ENCODE data around the gene CBFA2T2. TPM values are rescaled to one million over a fixed set of nuclear protein-coding genes. Genes with fewer than 3 reads are reported as not detected.

CBFA2T2 gene
- total and polyA plus RNA-seq, 2 donors (not counting 3 experiments of a cell fraction or from before 2014, with no cell fraction given): 10.7 to 12.1 TPM

DNA sequence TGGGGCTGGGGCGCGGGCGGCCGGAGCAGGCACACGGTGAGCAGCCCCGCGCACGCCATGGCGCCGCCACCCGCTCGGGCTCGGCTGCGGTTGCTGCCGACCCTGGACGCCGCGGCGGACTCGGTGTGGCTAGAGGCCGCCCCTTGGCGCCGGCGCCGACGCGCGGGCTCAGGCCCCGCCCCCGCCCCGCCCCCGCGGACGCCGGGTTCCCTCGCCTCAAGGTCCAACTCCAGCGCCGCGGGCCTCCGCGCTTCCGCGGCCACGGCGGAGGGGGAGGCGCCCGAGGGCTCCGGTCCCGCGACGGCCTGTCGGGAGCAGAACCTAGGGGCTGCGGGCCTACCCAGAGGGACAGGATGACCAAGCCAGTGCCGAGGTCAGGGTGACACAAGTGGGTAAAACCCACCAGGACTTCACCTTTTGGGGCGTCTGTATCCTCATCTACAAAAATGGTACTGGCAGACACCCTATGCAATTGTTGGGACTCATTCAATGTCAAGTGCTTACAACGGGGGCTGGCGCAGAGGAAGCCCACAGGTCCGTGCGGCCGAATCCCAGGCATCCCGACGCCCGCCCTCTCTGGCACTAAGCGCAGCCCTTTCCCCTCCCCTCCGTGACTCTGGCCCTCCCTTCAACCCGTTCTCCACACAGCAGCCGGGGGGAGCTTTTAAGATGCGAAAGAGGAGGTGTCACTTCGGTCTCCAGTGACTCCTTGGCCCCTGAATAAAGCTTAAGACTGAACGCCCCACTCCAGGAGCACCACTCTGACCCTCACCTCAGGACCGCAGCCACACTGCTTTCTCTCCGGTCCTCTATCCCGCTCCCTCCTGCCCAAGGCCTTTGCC is 184.6 kb downstream of the CBFA2T2 start, which contains the start of gene NECAB3:
TSS of gene NECAB3 (minus strand) at position 135 of the 842 bp plus-strand sequence. CDS start at position 59, 76 bp downstream.
- Histone ChIP-seq H4K20me1 (replicated peaks; ENCODE audit: control insufficient read depth, extremely low read depth, insufficient read depth, low read length) (no peaks in the 10 kb centered on the region), H3K4me2 (ENCODE audit: insufficient read depth, low read length) (peak within 1 kb of the TSS; percentile 54), H3K79me2 (ENCODE audit: control insufficient read depth, insufficient read depth, low read length) (no peaks in the 10 kb centered on the region), H3K9me1 (replicated peaks; ENCODE audit: control insufficient read depth, extremely low read depth, insufficient read depth, low read length) (no peaks in the 10 kb centered on the region), H3K36me3 (ENCODE audit: control insufficient read depth in 2 of 2, extremely low read depth in 1 of 2, insufficient read depth in 2 of 2, low read length in 2 of 2) (no peaks in the 10 kb centered on the region), H3K4me3 (replicated peaks in 1 of 3; ENCODE audit: insufficient read depth in 1 of 3, low read depth in 1 of 3, low read length in 3 of 3) (peak within 1 kb of the TSS; percentile 47 to 56 (median 47)), H3K9me3 (replicated peaks; ENCODE audit: control insufficient read depth, insufficient read depth, low read length) (no peaks in the 10 kb centered on the region), H3K9ac (replicated peaks; ENCODE audit: extremely low read depth, insufficient read depth, low read length) (peak within 1 kb of the TSS; percentile 63), H3K27ac (ENCODE audit: insufficient read depth, low read depth, low read length) (peak within 1 kb of the TSS; percentile 30), H3K4me1 (ENCODE audit: control insufficient read depth, extremely low read depth, insufficient read depth, low read length) (peaks cover 15% of the 10 kb centered on the region), H3K27me3 (ENCODE audit: control insufficient read depth in 2 of 2, insufficient read depth in 2 of 2, low read length in 2 of 2) (no peaks in the 10 kb centered on the region), H2AFZ (ENCODE audit: low read depth, low read length) (peak within 1 kb of the TSS; percentile 74)
- CTCF ChIA-PET: no interaction called here
- POLR2A ChIA-PET: no interaction called here
- intact Hi-C loops (cut with micrococcal nuclease) (loop anchor here (1.0 kb wide), 2 partner anchors 10 to 57 kb away; partner anchors contain the start of gene ZNF341), dilution Hi-C loops (cut with MboI; ENCODE audit: extremely low pct_ligation_motif_present, low sequenced_read_pairs) (no loop called here)
- TF ChIP-seq MYC (IDR thresholded peaks at IDR 0.05; ENCODE audit: low read depth, low read length) (no peak), POLR2A (IDR thresholded peaks at IDR 0.05; ENCODE audit: low read depth, low read length) (peak; percentile 68), EZH2 (IDR thresholded peaks at IDR 0.05; ENCODE audit: borderline replicate concordance, low read depth, low read length, severe bottlenecking) (no peak), POLR2AphosphoS5 (IDR thresholded peaks at IDR 0.05; ENCODE audit: insufficient read depth, low read depth, low read length) (peak; percentile 76), JUN (IDR thresholded peaks at IDR 0.05; ENCODE audit: borderline replicate concordance, insufficient read depth, insufficient read length, low read depth) (no peak), MAX (IDR thresholded peaks at IDR 0.05; ENCODE audit: insufficient read depth, insufficient read length) (no peak), GATA2 (IDR thresholded peaks at IDR 0.05; ENCODE audit: insufficient read depth, insufficient read length, low read depth, low read length) (no peak), FOS (IDR thresholded peaks at IDR 0.05; ENCODE audit: borderline replicate concordance, insufficient read depth, low read length) (no peak), CTCF (IDR thresholded peaks at IDR 0.05; ENCODE audit: extremely low read depth in 1 of 2, insufficient read depth in 1 of 2, low read depth in 1 of 2, low read length in 2 of 2) (no peak)
- FAIRE-seq (peak; percentile 80), DNase-seq (ENCODE audit: low read depth, low spot score) (peak; percentile 84)
- BruUV-seq (replicated peaks): no TSS peak
